Measurements from ENCODE around the gene RDX. TPM values are rescaled to one million over a fixed set of nuclear protein-coding genes. Genes with fewer than 3 reads are reported as not detected.

The RDX gene
- total and polyA plus RNA-seq, 2 of the 8 experiments (the other 6 are each of a cell fraction or from before 2014, with no cell fraction given): 27.4 to 100 TPM

- TF ChIP-seq CHD7 (IDR thresholded peaks at IDR 0.05; ENCODE audit: insufficient replicate concordance, low read length): no peak
- TF ChIP-seq MAX (IDR thresholded peaks at IDR 0.05): no peak
- TF ChIP-seq CTBP2 (IDR thresholded peaks at IDR 0.05; ENCODE audit: borderline replicate concordance, insufficient read depth, insufficient read length, low read length): no peak
- no peak for TF ChIP-seq JUN (IDR thresholded peaks at IDR 0.05; ENCODE audit: low read depth, low read length)
- no peak for TF ChIP-seq CTCF (IDR thresholded peaks at IDR 0.05; ENCODE audit: control extremely low read depth in 1 of 3, insufficient read depth in 1 of 3, low read depth in 1 of 3, low read length in 3 of 3)
- no peak for TF ChIP-seq BCL11A (IDR thresholded peaks at IDR 0.05; ENCODE audit: low read depth in 2 of 2, low read length in 2 of 2)
- TF ChIP-seq BACH1 (IDR thresholded peaks at IDR 0.05; ENCODE audit: low read length): no peak
- TF ChIP-seq ASH2L (IDR thresholded peaks at IDR 0.05; ENCODE audit: low read length): no peak
Measured at GRCh38 chr11:110327508-110327907, 31.1 kb upstream of the RDX start (continued).

All from H1 (cell line).